ENCODE measurements around the gene CD7.
"Not testable (repeated sequence)": the region's sequence is repeated elsewhere in the genome, so short reads cannot be mapped to it uniquely, and the experiment has no call there.

CD7 gene

GRCh38 chr17:82317394-82318168, at the start of gene CD7:
CD7 (minus strand) TSS chr17:82317608; CDS start chr17:82317495, 113 bp downstream.
- no peak for DNase-seq (ENCODE audit: low spot score)

- no peak for DNase-seq (ENCODE audit: low spot score)
Observed at GRCh38 chr17:82366749-82367148, 49.3 kb upstream of the CD7 start.

GRCh38 chr17:82365606-82366295, 48.3 kb upstream of the CD7 start:
- DNase-seq (ENCODE audit: low spot score) = no peak

- no peak for DNase-seq (ENCODE audit: low spot score)
Observed at GRCh38 chr17:82361885-82362633, 44.7 kb upstream of the CD7 start.

GRCh38 chr17:82359451-82360074, 42.2 kb upstream of the CD7 start:
- not testable (repeated sequence) for DNase-seq (ENCODE audit: low spot score)

GRCh38 chr17:82358465-82359350, 41.3 kb upstream of the CD7 start, which contains the start of gene TEX19:
TEX19 (plus strand) TSS chr17:82359247; CDS start chr17:82362151, 2,904 bp downstream.
- DNase-seq (ENCODE audit: low spot score) = no peak

- no peak for DNase-seq (ENCODE audit: low spot score)
Observed at GRCh38 chr17:82357394-82357793, 40.0 kb upstream of the CD7 start.

- DNase-seq (ENCODE audit: low spot score) = no peak
Observed at GRCh38 chr17:82356845-82357355, 39.5 kb upstream of the CD7 start.

GRCh38 chr17:82355770-82356427, 38.5 kb upstream of the CD7 start:
- DNase-seq (ENCODE audit: low spot score) = no peak

GRCh38 chr17:82354804-82355308, 37.4 kb upstream of the CD7 start:
- DNase-seq (ENCODE audit: low spot score) = no peak

- no peak for DNase-seq (ENCODE audit: low spot score)
Observed at GRCh38 chr17:82353484-82353883, 36.1 kb upstream of the CD7 start.

- peak; percentile 85 for DNase-seq (ENCODE audit: low spot score)
Observed at GRCh38 chr17:82351713-82352488, 34.5 kb upstream of the CD7 start.

- no peak for DNase-seq (ENCODE audit: low spot score)
Observed at GRCh38 chr17:82351254-82351712, 33.9 kb upstream of the CD7 start.

- DNase-seq (ENCODE audit: low spot score) = no peak
Observed at GRCh38 chr17:82350182-82351030, 33.0 kb upstream of the CD7 start.

GRCh38 chr17:82349287-82349701, 31.9 kb upstream of the CD7 start:
- no peak for DNase-seq (ENCODE audit: low spot score)

GRCh38 chr17:82348866-82349265, 31.5 kb upstream of the CD7 start:
- no peak for DNase-seq (ENCODE audit: low spot score)

- no peak for DNase-seq (ENCODE audit: low spot score)
Observed at GRCh38 chr17:82348434-82348833, 31.0 kb upstream of the CD7 start.

- DNase-seq (ENCODE audit: low spot score) = not testable (repeated sequence)
Observed at GRCh38 chr17:82347994-82348393, 30.6 kb upstream of the CD7 start.
